DND-41 (cell line): ENCODE data around the gene APOBEC3H.

Experiments
- EZH2 ChIP-seq: IDR thresholded peaks from 3 replicates; pipeline ENCODE4 v1.6.1; 2012; ENCODE audit warnings: borderline replicate concordance, low read depth, mild to moderate bottlenecking, moderate library complexity, low read length, inconsistent platforms; ENCODE audit not compliant: severe bottlenecking
- TF ChIP-seq, protein P1 (sequence below): IDR thresholded peaks from 2 replicates; pipeline ENCODE4 v1.5.1; 2012; ENCODE audit warnings: borderline replicate concordance, low read length, moderate library complexity, mild to moderate bottlenecking; ENCODE audit not compliant: poor library complexity, severe bottlenecking; ENCODE audit errors: extremely low read depth

DNA sequence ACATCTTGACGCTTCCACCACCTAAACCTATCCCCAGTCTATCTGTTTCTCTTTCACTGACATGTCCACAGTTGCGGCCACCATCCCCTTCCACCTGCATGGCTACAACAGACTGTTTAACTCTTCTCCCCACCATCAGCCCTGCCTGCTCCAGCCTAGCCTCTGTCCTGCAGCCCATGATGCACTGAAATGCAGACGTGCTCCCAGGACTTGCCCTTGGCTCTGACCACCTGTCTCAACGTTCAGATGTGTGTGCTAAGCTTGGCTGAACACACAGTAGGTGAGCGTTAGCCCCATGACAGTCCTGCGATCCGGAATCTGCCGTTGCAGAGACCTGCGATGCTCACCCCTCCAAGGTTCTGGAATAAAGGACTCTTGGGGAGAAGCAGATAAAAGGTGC lies 32.7 kb downstream of the APOBEC3H start:
- no peak for TF ChIP-seq EZH2
- TF ChIP-seq, protein P1, sequence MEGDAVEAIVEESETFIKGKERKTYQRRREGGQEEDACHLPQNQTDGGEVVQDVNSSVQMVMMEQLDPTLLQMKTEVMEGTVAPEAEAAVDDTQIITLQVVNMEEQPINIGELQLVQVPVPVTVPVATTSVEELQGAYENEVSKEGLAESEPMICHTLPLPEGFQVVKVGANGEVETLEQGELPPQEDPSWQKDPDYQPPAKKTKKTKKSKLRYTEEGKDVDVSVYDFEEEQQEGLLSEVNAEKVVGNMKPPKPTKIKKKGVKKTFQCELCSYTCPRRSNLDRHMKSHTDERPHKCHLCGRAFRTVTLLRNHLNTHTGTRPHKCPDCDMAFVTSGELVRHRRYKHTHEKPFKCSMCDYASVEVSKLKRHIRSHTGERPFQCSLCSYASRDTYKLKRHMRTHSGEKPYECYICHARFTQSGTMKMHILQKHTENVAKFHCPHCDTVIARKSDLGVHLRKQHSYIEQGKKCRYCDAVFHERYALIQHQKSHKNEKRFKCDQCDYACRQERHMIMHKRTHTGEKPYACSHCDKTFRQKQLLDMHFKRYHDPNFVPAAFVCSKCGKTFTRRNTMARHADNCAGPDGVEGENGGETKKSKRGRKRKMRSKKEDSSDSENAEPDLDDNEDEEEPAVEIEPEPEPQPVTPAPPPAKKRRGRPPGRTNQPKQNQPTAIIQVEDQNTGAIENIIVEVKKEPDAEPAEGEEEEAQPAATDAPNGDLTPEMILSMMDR, result no peak
